PFSK-1 (cell line): ENCODE measurements around the gene PLA2G4B.

Experiments used
- FOXP2 ChIP-seq: optimal IDR thresholded peaks from 2 replicates; pipeline ENCODE3; 2011; ENCODE audit warnings: borderline replicate concordance, control low read depth, inconsistent platforms; ENCODE audit not compliant: insufficient read depth; ENCODE audit errors: extremely low read length, extremely low read depth
- POLR2AphosphoS5 ChIP-seq: IDR thresholded peaks from 2 replicates; pipeline ENCODE4 v1.6.1; 2012; ENCODE audit warnings: low read depth, mild to moderate bottlenecking, control low read depth, low read length, moderate library complexity
- REST ChIP-seq, 2 experiments: IDR thresholded peaks; 2 replicates each; pipeline versions ENCODE4 v1.6.1 to v1.8.0; 2011 to 2012; ENCODE audit warnings: low read depth in 2 of 2, low read length in 2 of 2, control low read depth in 1 of 2, inconsistent platforms in 1 of 2, mild to moderate bottlenecking in 1 of 2, moderate library complexity in 1 of 2; ENCODE audit not compliant: insufficient read depth in 1 of 2
- SIN3A ChIP-seq: IDR thresholded peaks from 2 replicates; pipeline ENCODE4 v1.6.1; 2012; ENCODE audit warnings: mild to moderate bottlenecking, low read length, moderate library complexity, borderline replicate concordance; ENCODE audit not compliant: insufficient read depth
- TAF1 ChIP-seq: IDR thresholded peaks from 2 replicates; pipeline ENCODE4 v1.6.1; 2012; ENCODE audit warnings: low read length, control low read depth, borderline replicate concordance; ENCODE audit not compliant: insufficient read depth

The PLA2G4B gene

GRCh38 chr15:41810651-41811431, 27.8 kb upstream of the PLA2G4B start:
- TF ChIP-seq FOXP2 (no peak), TAF1 (no peak)

DNA sequence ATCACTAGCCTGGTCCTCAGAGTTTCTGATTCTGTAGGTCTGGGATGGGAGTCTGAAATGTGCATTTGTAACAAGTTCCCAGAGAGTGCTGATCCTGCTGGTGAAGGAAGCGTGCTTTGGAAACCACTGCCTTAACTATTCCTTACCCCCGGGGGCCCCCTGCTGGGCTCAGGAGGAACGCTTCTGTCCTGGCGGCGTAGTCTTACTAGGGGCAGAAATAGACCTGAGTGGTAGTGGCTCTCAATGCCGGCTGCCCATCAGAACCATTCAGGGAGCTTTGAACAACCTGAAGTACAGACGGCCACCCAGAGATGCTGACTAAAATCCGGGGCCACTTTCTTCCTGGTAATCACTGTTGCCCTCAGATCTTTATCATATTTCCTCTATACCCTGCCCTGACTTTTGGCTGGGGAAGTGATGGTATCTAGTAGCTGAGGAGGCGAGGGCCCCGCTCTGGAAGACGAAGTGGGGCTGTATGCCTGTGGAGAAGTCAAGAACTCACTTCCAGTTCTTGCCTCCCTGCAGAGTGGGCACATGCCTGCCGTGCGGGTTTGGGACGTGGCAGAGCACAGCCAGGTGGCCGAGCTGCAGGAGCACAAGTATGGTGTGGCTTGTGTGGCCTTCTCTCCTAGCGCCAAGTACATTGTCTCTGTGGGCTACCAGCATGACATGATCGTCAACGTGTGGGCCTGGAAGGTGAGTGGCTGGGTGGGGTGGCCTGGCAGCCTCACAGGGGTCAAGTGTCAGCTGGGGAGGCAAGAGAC, 27.0 kb upstream of the PLA2G4B start:
- TF ChIP-seq SIN3A: no peak
- no peak for TF ChIP-seq REST (IDR thresholded peaks at IDR 0.05; ENCODE audit: insufficient read depth in 1 of 2, low read depth in 2 of 2, low read length in 2 of 2)
- no peak for TF ChIP-seq TAF1
- TF ChIP-seq FOXP2: no peak
- TF ChIP-seq POLR2AphosphoS5: no peak

- TF ChIP-seq TAF1: no peak
- TF ChIP-seq REST (IDR thresholded peaks at IDR 0.05; ENCODE audit: insufficient read depth in 1 of 2, low read depth in 2 of 2, low read length in 2 of 2): no peak
- TF ChIP-seq FOXP2: no peak
- no peak for TF ChIP-seq POLR2AphosphoS5
- no peak for TF ChIP-seq SIN3A
Measured at GRCh38 chr15:41812820-41813375, 25.7 kb upstream of the PLA2G4B start.

GRCh38 chr15:41813426-41813825, 25.2 kb upstream of the PLA2G4B start:
- TF ChIP-seq FOXP2 (no peak), SIN3A (no peak), TAF1 (no peak), REST (IDR thresholded peaks at IDR 0.05; ENCODE audit: insufficient read depth in 1 of 2, low read depth in 2 of 2, low read length in 2 of 2) (no peak), POLR2AphosphoS5 (no peak)

GRCh38 chr15:41814534-41814933, 24.1 kb upstream of the PLA2G4B start:
- TF ChIP-seq POLR2AphosphoS5: no peak
- TF ChIP-seq REST (IDR thresholded peaks at IDR 0.05; ENCODE audit: insufficient read depth in 1 of 2, low read depth in 2 of 2, low read length in 2 of 2): no peak
- TF ChIP-seq SIN3A: no peak
- TF ChIP-seq FOXP2: no peak
- TF ChIP-seq TAF1: no peak
